Neural cell (in vitro differentiated cells): Measurements from ENCODE around the gene PPP4R2. TPM values are rescaled to one million over a fixed set of nuclear protein-coding genes. Genes with fewer than 3 reads are reported as not detected.

Experiments
- H2AFZ ChIP-seq: fragments of 200-600, 300-800 bp; sonication (generic), shearing (Covaris generic); 2 replicates; pipeline ENCODE4 v1.6.0; 2014; ENCODE audit warnings: low read depth, mild to moderate bottlenecking, antibody characterized with exemption, low read length, moderate library complexity
- H3F3A ChIP-seq: fragments of 200-600 bp; shearing (Covaris generic); 2 replicates; pipeline ENCODE4 v1.6.1; 2016; ENCODE audit warnings: mild to moderate bottlenecking, moderate library complexity, mixed read lengths, antibody characterized with exemption, low read length; ENCODE audit not compliant: insufficient read depth, poor library complexity, severe bottlenecking
- H3K27ac ChIP-seq: fragments of 200-600, 300-800 bp; sonication (generic), shearing (Covaris generic); 2 replicates; pipeline ENCODE4 v1.5.1; 2014; ENCODE audit warnings: mild to moderate bottlenecking, low read length, moderate library complexity
- H3K27me3 ChIP-seq: fragments of 300-800, 200-600 bp; sonication (generic), shearing (Covaris generic); 2 replicates; pipeline ENCODE4 v1.6.0; 2014; ENCODE audit warnings: mild to moderate bottlenecking, low read depth, low read length, moderate library complexity; ENCODE audit not compliant: insufficient read depth
- H3K36me3 ChIP-seq: fragments of 300-800, 200-600 bp; sonication (generic), shearing (Covaris generic); 2 replicates; pipeline ENCODE4 v1.5.1; 2014; ENCODE audit warnings: mild to moderate bottlenecking, antibody characterized with exemption, low read length, moderate library complexity; ENCODE audit not compliant: insufficient read depth
- H3K4me2 ChIP-seq: fragments of 300-800, 200-600 bp; sonication (generic), shearing (Covaris generic); 2 replicates; pipeline ENCODE4 v1.6.0; 2014; ENCODE audit warnings: mild to moderate bottlenecking, low read length
- H3K4me3 ChIP-seq: fragments of 300-800, 200-600 bp; sonication (generic), shearing (Covaris generic); 2 replicates; pipeline ENCODE4 v1.5.1; 2014; ENCODE audit warnings: mild to moderate bottlenecking, low read length, moderate library complexity
- H3K79me2 ChIP-seq: fragments of 200-600 bp; shearing (Covaris generic); replicated peaks from 2 replicates; pipeline ENCODE4 v1.6.0; 2014; ENCODE audit warnings: mild to moderate bottlenecking, low read length, moderate library complexity; ENCODE audit not compliant: insufficient read depth
- H3K9ac ChIP-seq: fragments of 300-800, 200-600 bp; sonication (generic), shearing (Covaris generic); 2 replicates; pipeline ENCODE4 v1.6.1; 2016; ENCODE audit warnings: mild to moderate bottlenecking, low read length, mixed read lengths
- H3K9me2 ChIP-seq: fragments of 200-600 bp; shearing (Covaris generic); 2 replicates; pipeline ENCODE4 v1.6.1; 2016; ENCODE audit warnings: mild to moderate bottlenecking, low read length, mixed read lengths; ENCODE audit not compliant: insufficient read depth
- H3K9me3 ChIP-seq: fragments of 200-600, 300-800 bp; sonication (generic), shearing (Covaris generic); 2 replicates; pipeline ENCODE4 v1.6.1; 2016; ENCODE audit warnings: mild to moderate bottlenecking, mixed run types, low read length, moderate library complexity, mixed read lengths
- H4K20me1 ChIP-seq: fragments of 200-600 bp; shearing (Covaris generic); 2 replicates; pipeline ENCODE4 v1.6.1; 2016; ENCODE audit warnings: mild to moderate bottlenecking, mixed run types; ENCODE audit not compliant: insufficient read depth
- CTCF ChIP-seq: fragments of 450-650 bp; IDR thresholded peaks from 2 replicates; pipeline ENCODE4 v1.5.1; 2014; ENCODE audit warnings: antibody characterized with exemption, mild to moderate bottlenecking, moderate library complexity; ENCODE audit not compliant: poor library complexity, severe bottlenecking
- EP300 ChIP-seq: fragments of 450-650 bp; conservative IDR thresholded peaks from 2 replicates; pipeline ENCODE4 v1.6.1; 2014; ENCODE audit warnings: antibody characterized with exemption, mild to moderate bottlenecking, moderate library complexity; ENCODE audit not compliant: poor library complexity, severe bottlenecking
- EZH2 ChIP-seq: fragments of 200-600, 300-800 bp; shearing (Covaris generic), sonication (generic); IDR thresholded peaks from 2 replicates; pipeline ENCODE4 v1.6.1; 2014; ENCODE audit warnings: antibody characterized with exemption, low read length, borderline replicate concordance, mild to moderate bottlenecking; ENCODE audit not compliant: insufficient read depth, poor library complexity, severe bottlenecking
- MXI1 ChIP-seq: fragments of 450-650 bp; conservative IDR thresholded peaks from 2 replicates; pipeline ENCODE4 v1.6.1; 2014; ENCODE audit warnings: antibody characterized with exemption, mild to moderate bottlenecking; ENCODE audit not compliant: poor library complexity, severe bottlenecking
- POLR2AphosphoS5 ChIP-seq: IDR thresholded peaks from 2 replicates; pipeline ENCODE4 v1.6.1; 2012
- RAD21 ChIP-seq: fragments of 450-650 bp; conservative IDR thresholded peaks from 2 replicates; pipeline ENCODE4 v1.6.1; 2014; ENCODE audit warnings: antibody characterized with exemption, mild to moderate bottlenecking, moderate library complexity
- REST ChIP-seq: IDR thresholded peaks from 2 replicates; pipeline ENCODE4 v1.6.1; 2012; ENCODE audit warnings: borderline replicate concordance
- SMC3 ChIP-seq: fragments of 450-650 bp; conservative IDR thresholded peaks from 2 replicates; pipeline ENCODE4 v1.6.1; 2014; ENCODE audit warnings: antibody characterized with exemption, mild to moderate bottlenecking, moderate library complexity; ENCODE audit not compliant: poor library complexity
- TAF1 ChIP-seq: IDR thresholded peaks from 2 replicates; pipeline ENCODE4 v1.6.1; 2012; ENCODE audit warnings: low read depth
- polyA plus RNA-seq: library from polyadenylated mRNA; depleted of rRNA; stranded (reverse); fragments of >200 nt; gene quantifications from 2 replicates; pipeline ENCODE4 v1.2.3, GENCODE V29; 2014

PPP4R2 gene
- polyA plus RNA-seq, 1 donor from 2014 or later: 65.5 TPM

GRCh38 chr3:72991522-72991921 lies 5.1 kb upstream of the PPP4R2 start:
- no peaks in the 10 kb centered on the region for H3K79me2 ChIP-seq
- H3K9me2 ChIP-seq: no peaks in the 10 kb centered on the region
- H2AFZ ChIP-seq: no peak overlapping the region
- no peak overlapping the region for H3K9ac ChIP-seq
- H3K4me3 ChIP-seq: no peak overlapping the region
- H3K27ac ChIP-seq: no peak overlapping the region
- H3K4me2 ChIP-seq: no peak overlapping the region
- H3K36me3 ChIP-seq: no peaks in the 10 kb centered on the region
- no peak for TF ChIP-seq SMC3
- no peak for TF ChIP-seq EZH2
- no peak for TF ChIP-seq POLR2AphosphoS5
- TF ChIP-seq EP300: no peak
- TF ChIP-seq REST: no peak
- no peak for TF ChIP-seq TAF1
- no peaks in the 10 kb centered on the region for H3K9me3 ChIP-seq
- no peaks in the 10 kb centered on the region for H3F3A ChIP-seq
- H4K20me1 ChIP-seq: no peaks in the 10 kb centered on the region
- no peaks in the 10 kb centered on the region for H3K27me3 ChIP-seq

GRCh38 chr3:72993391-72993790 lies 3.2 kb upstream of the PPP4R2 start:
- Histone ChIP-seq H3K9me2 (no peaks in the 10 kb centered on the region), H2AFZ (no peak overlapping the region), H3K79me2 (peaks cover 15% of the 10 kb centered on the region), H4K20me1 (peaks cover under 1% of the 10 kb centered on the region), H3K36me3 (no peaks in the 10 kb centered on the region), H3K9me3 (no peaks in the 10 kb centered on the region), H3K4me2 (no peak overlapping the region), H3K27me3 (no peaks in the 10 kb centered on the region), H3K4me3 (no peak overlapping the region), H3K27ac (no peak overlapping the region), H3K9ac (no peak overlapping the region), H3F3A (no peaks in the 10 kb centered on the region)
- TF ChIP-seq RAD21 (no peak), POLR2AphosphoS5 (no peak), SMC3 (no peak), CTCF (no peak), REST (no peak), MXI1 (no peak), EZH2 (no peak), TAF1 (no peak), EP300 (no peak)
